ENCODE data around the gene FMN1. TPM values are rescaled to one million over a fixed set of nuclear protein-coding genes. Genes with fewer than 3 reads are reported as not detected.
A peak's percentile ranks its signal among the peaks of the same experiment; 100 is the strongest.

The FMN1 gene
- total RNA-seq, 4 donors from 2014 or later = 12.6 to 52.2 (median 20.1) TPM

- DNase-seq (ENCODE audit: low spot score in 2 of 2) = no peak
- intact Hi-C loops (cut with DNase I; ENCODE audit: low total_unique reads) = no loop called here
- 14 to 29% methylated on average over 1 of the region's 1 CpG for WGBS, 2 donors
- no peak for TF ChIP-seq POLR2A (IDR thresholded peaks at IDR 0.05)
- TF ChIP-seq CTCF (IDR thresholded peaks at IDR 0.05) = no peak
- H3K4me3 ChIP-seq (ENCODE audit: low read depth, poor library complexity, severe bottlenecking) = no peak overlapping the region
Measured at GRCh38 chr15:33242165-33242564, 47.7 kb upstream of the FMN1 start.

- TF ChIP-seq POLR2A (IDR thresholded peaks at IDR 0.05) (no peak), CTCF (IDR thresholded peaks at IDR 0.05) (no peak)
- intact Hi-C loops (cut with DNase I; ENCODE audit: low total_unique reads) = no loop called here
- WGBS, 2 donors = 44 to 51% methylated on average over 4 of the region's 4 CpGs
- no peak overlapping the region for H3K4me3 ChIP-seq (ENCODE audit: low read depth, poor library complexity, severe bottlenecking)
- DNase-seq (ENCODE audit: low spot score in 2 of 2) = no peak
Measured at GRCh38 chr15:33236841-33237509, 42.5 kb upstream of the FMN1 start.

- H3K4me3 ChIP-seq (ENCODE audit: low read depth, poor library complexity, severe bottlenecking) = no peak overlapping the region
- no peak for DNase-seq (ENCODE audit: low spot score in 2 of 2)
- TF ChIP-seq CTCF (IDR thresholded peaks at IDR 0.05) = no peak
- TF ChIP-seq POLR2A (IDR thresholded peaks at IDR 0.05) = no peak
- WGBS, 2 donors = 37 to 48% methylated on average over 5 of the region's 5 CpGs
- intact Hi-C loops (cut with DNase I; ENCODE audit: low total_unique reads) = no loop called here
Measured at GRCh38 chr15:33234020-33234461, 39.5 kb upstream of the FMN1 start.

- DNase-seq (ENCODE audit: low spot score in 2 of 2) = peak in 1 of 2 donors; percentile 29
- intact Hi-C loops (cut with DNase I; ENCODE audit: low total_unique reads) = no loop called here
- WGBS, 2 donors = 72 to 73% methylated on average over 3 of the region's 3 CpGs
- TF ChIP-seq CTCF (IDR thresholded peaks at IDR 0.05) (no peak), POLR2A (IDR thresholded peaks at IDR 0.05) (no peak)
- H3K4me3 ChIP-seq (ENCODE audit: low read depth, poor library complexity, severe bottlenecking) = no peak overlapping the region
Measured at GRCh38 chr15:33226559-33227181, 32.2 kb upstream of the FMN1 start.

- no peak overlapping the region for H3K4me3 ChIP-seq (ENCODE audit: low read depth, poor library complexity, severe bottlenecking)
- TF ChIP-seq CTCF (IDR thresholded peaks at IDR 0.05) (no peak), POLR2A (IDR thresholded peaks at IDR 0.05) (no peak)
- intact Hi-C loops (cut with DNase I; ENCODE audit: low total_unique reads) = no loop called here
- 54 to 66% methylated on average over 2 of the region's 2 CpGs for WGBS, 2 donors
- no peak for DNase-seq (ENCODE audit: low spot score in 2 of 2)
Measured at GRCh38 chr15:33218071-33218491, 23.6 kb upstream of the FMN1 start.
